Lower leg skin (tissue), 4 donors: ENCODE results near the gene LUM. TPM values are rescaled to one million over a fixed set of nuclear protein-coding genes. Genes with fewer than 3 reads are reported as not detected.

ENCODE experiments used
- DNase-seq, 2 donors: peaks; one replicate each; pipeline ENCODE4 v3.0.0-alpha.2; 2019; ENCODE audit warnings: low spot score in 2 of 2
- H3K4me3 ChIP-seq: fragments of 200-600 bp; sonication (generic); 2 replicates; pipeline ENCODE4 v1.5.1; 2017; ENCODE audit warnings: mild to moderate bottlenecking, low read depth; ENCODE audit not compliant: poor library complexity, severe bottlenecking
- POLR2A ChIP-seq, 2 donors: fragments of 450-650 bp; IDR thresholded peaks; one replicate each; pipeline ENCODE4 v1.6.1; 2016 to 2017; ENCODE audit warnings: antibody characterized with exemption in 2 of 2, mild to moderate bottlenecking in 1 of 2, moderate library complexity in 1 of 2
- WGBS, 2 donors: methylation state at CpG; one replicate each; pipeline ENCODE4 v1.1.5; 2018; 5-methylcytosine and 5-hydroxymethylcytosine counted together
- intact Hi-C: fragments of 100-400 bp; cut with DNase I; formaldehyde crosslinking; loops from one replicate; pipeline ENCODE4 v1.15.0; 2023; ENCODE audit warnings: low total_unique reads
- total RNA-seq, 4 donors: library from RNA; depleted of rRNA; stranded (reverse); fragments of >200 nt; gene quantifications; one replicate each; pipeline ENCODE4 v1.1.0, GENCODE V29; 2016
- TF ChIP-seq, protein P1 (sequence below), 3 donors: fragments of 450-650 bp; IDR thresholded peaks; one replicate each; pipeline ENCODE4 v1.5.1; 2016; ENCODE audit warnings: antibody characterized with exemption in 3 of 3, mild to moderate bottlenecking in 3 of 3, moderate library complexity in 2 of 3

Gene LUM
- total RNA-seq, 4 donors from 2014 or later = 11.2 to 56.4 (median 24.5) TPM

DNA sequence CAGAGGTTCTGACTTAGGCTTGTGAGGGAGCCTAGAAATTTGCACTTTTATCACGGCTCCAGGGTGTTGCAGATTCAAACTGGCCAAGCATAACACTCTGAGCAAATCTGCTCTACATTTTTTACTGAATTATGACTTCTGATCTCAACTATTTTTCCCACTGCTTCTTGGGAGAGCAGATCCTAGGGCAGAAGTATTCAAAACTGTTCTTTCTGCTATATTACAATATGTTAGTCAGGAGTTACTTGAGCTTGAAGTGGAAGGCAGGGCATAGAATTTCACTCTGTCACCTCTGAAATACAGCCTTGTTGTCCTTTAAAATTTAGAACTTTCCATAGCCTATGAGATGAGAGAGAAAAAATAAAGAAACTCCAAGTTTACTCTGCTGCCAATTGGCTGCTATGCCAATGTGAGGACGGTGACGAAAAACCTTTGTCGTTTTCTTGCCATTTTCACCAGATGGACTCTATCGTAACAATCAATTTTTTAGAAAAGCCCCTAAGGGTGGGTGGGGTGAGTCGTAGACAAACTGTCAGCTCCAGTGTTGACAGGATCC lies 37.1 kb downstream of the LUM start:
- no peak overlapping the region for H3K4me3 ChIP-seq
- TF ChIP-seq, protein P1, sequence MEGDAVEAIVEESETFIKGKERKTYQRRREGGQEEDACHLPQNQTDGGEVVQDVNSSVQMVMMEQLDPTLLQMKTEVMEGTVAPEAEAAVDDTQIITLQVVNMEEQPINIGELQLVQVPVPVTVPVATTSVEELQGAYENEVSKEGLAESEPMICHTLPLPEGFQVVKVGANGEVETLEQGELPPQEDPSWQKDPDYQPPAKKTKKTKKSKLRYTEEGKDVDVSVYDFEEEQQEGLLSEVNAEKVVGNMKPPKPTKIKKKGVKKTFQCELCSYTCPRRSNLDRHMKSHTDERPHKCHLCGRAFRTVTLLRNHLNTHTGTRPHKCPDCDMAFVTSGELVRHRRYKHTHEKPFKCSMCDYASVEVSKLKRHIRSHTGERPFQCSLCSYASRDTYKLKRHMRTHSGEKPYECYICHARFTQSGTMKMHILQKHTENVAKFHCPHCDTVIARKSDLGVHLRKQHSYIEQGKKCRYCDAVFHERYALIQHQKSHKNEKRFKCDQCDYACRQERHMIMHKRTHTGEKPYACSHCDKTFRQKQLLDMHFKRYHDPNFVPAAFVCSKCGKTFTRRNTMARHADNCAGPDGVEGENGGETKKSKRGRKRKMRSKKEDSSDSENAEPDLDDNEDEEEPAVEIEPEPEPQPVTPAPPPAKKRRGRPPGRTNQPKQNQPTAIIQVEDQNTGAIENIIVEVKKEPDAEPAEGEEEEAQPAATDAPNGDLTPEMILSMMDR (IDR thresholded peaks at IDR 0.05) = no peak
- TF ChIP-seq POLR2A (IDR thresholded peaks at IDR 0.05) = no peak
- WGBS, 2 donors = 34 to 54% methylated on average over 6 of the region's 6 CpGs
- DNase-seq = no peak
- intact Hi-C loops = no loop called here

DNA sequence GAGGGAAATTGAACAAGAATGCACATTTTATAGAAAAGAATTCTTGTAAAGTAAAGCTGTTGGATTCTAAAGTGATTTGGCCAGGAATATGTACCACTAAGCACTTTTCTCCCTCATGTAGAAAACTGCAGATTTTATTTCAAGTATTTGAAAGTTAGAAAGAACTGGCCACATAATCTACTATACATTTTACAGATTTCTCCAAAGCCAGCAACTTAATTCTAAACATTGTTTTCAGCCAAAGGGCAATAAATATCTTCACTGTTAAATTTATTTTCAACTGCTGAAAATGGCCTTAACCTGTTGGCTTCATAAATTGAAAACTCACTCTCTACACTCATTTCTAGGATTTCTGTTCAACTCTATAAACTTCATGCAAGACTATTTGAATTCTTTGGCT lies 37.9 kb downstream of the LUM start:
- no peak for TF ChIP-seq POLR2A (IDR thresholded peaks at IDR 0.05)
- TF ChIP-seq, protein P1 (IDR thresholded peaks at IDR 0.05) = no peak
- intact Hi-C loops = no loop called here
- DNase-seq = no peak
- no peak overlapping the region for H3K4me3 ChIP-seq

DNA sequence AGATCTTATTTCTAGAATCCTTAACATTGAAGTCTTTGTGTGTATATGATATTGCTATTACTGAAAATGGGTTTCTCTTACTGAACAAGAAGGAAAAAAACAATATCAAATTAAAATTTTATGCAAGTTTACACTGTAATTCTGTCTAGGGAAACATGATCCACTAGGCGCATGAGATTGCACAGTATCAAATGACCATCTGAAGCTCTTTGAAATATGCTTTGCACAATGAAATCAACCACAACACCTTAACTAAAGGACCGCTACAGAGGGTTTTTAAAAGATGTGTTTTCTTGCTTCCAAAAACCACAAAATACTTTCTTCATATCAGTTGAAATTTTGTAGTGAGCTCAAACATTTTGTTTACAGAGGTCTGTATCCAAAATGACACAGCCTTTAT lies 38.4 kb downstream of the LUM start:
- intact Hi-C loops = no loop called here
- no peak overlapping the region for H3K4me3 ChIP-seq
- DNase-seq = no peak
- WGBS, 2 donors = 91% methylated on average over 2 of the region's 2 CpGs
- TF ChIP-seq POLR2A (IDR thresholded peaks at IDR 0.05) = no peak
- TF ChIP-seq, protein P1 (IDR thresholded peaks at IDR 0.05) = no peak

DNA sequence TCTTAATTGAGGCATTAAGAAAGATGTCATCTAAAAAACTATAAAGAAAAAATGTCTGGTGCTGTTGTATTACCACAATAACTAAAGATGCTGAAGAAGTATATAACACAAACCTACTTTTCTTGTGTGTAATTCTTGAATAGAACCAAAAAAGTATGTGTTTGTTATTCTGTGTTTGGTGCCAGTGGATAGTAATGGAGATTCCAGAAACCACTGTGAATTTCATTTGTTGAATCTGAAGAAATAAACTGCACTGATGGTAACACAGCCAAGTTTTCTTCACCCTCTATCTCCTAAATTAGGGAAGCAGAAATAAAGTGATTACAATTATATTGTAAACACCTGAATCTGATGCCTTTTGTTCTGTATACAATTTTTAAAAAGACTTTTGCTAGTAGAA lies 40.4 kb downstream of the LUM start:
- DNase-seq = no peak
- intact Hi-C loops = no loop called here
- TF ChIP-seq, protein P1 (IDR thresholded peaks at IDR 0.05) = no peak
- TF ChIP-seq POLR2A (IDR thresholded peaks at IDR 0.05) = no peak
- H3K4me3 ChIP-seq = no peak overlapping the region

DNA sequence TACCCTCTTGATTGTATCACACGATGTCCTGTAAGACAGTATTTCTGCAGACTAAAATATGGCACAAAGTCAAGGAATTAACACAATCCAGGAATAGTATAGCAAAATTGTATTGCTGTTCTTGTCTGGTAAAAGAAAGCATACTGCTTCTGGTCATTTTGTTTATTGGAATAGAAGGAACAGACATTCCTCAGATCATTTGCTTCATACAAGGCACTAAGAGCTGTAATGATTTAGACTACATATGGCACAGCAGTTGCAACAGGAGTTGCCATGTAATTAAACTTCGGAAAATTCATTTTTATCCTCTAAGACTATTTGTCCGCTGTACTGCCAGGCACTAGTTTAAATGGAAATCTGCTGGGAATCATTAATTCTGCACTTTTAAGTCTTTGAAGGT lies 45.9 kb downstream of the LUM start:
- DNase-seq = no peak
- TF ChIP-seq, protein P1 (IDR thresholded peaks at IDR 0.05) = no peak
- TF ChIP-seq POLR2A (IDR thresholded peaks at IDR 0.05) = no peak
- intact Hi-C loops = no loop called here
- H3K4me3 ChIP-seq = no peak overlapping the region
- 85 to 86% methylated on average over 3 of the region's 3 CpGs for WGBS, 2 donors

DNA sequence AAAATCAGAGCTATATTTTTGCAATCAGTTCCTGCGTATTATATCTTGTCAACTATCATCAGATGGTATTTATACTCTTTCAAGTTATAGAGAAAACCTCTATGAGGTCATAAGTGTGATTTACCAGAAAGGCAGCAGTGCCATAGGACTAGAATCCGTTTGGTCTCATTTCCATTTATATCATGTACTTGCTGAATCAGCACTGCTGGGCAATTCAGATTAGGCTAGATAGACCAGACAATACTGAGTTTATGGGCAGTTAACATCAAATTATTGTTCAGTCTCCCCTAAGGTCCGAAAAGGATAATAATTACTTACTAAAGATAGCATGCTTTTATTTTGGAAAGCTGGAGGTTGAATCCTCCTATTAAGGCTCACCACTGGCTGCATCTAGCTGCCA lies 46.7 kb downstream of the LUM start:
- no peak for TF ChIP-seq POLR2A (IDR thresholded peaks at IDR 0.05)
- TF ChIP-seq, protein P1 (IDR thresholded peaks at IDR 0.05) = no peak
- H3K4me3 ChIP-seq = no peak overlapping the region
- no peak for DNase-seq
- intact Hi-C loops = no loop called here
- WGBS, 2 donors = 88 to 91% methylated on average over 3 of the region's 3 CpGs
